Measurements from ENCODE around the gene EPB41L3. TPM values are rescaled to one million over a fixed set of nuclear protein-coding genes. Genes with fewer than 3 reads are reported as not detected.

Gene EPB41L3
- total RNA-seq, 1 experiment from 2014 or later: 2.7 TPM

DNA sequence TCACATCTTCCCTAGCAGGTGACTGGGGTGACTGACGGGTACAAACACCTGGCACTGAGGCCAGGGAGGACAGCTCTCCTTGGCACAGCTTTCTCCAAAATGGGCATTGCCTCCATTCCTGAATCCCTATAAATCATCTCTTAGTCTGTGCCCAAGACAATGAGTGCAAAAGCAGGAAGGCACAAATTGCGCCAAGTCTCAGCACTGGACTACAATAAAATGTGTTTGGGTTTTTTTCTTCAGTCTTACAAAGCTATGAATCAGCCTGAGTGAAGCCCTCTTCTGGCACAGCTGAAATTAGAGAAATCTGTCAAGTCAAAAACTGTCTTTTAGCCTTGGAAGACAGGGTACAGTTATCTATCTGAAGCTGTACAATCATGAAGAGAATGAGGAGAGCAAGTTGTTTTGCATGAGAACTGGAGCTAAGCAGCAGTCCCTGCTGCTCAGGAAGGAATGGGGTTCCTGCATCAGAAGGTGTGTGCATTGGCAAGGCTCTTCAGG lies 90.8 kb downstream of the EPB41L3 start:
- DNase-seq (ENCODE audit: low read depth): no peak

DNA sequence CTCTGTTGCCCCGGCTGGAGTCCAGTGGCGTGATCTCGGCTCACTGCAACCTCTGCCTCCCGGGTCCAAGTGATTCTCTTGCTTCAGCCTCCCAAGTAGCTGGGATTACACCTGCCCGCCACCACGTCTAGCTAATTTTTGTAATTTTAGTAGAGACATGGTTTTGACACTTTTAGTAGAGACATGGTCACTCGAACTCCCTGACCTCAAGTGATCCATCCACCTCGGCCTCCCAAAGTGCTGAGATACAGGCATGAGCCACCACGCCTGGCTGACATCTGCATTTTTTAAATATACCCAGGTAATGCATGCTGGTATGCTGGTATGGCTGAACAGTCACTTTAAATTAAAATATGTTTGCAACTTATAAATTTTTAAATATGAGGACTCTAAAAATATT lies 91.9 kb downstream of the EPB41L3 start:
- DNase-seq (ENCODE audit: low read depth): no peak

DNA sequence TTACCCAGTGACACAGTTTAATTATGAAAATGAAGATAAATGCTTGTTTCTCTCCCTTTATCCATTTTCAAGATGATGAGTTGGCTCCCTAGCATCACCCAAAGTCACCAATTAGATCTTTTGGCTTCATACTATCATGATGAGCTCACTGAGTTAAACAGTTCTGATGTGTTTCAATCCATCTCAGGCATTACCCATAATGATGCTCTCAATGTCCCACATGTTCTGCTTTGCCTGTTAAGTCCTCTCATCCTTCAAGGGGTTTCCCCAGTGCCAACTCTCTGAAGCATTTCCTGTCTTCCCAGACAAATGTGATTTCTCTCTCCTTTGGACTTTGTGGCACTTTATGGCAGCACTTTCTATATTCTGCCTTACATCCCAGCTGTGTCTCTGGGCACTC lies 92.6 kb downstream of the EPB41L3 start:
- no peak for DNase-seq (ENCODE audit: low read depth)

DNA sequence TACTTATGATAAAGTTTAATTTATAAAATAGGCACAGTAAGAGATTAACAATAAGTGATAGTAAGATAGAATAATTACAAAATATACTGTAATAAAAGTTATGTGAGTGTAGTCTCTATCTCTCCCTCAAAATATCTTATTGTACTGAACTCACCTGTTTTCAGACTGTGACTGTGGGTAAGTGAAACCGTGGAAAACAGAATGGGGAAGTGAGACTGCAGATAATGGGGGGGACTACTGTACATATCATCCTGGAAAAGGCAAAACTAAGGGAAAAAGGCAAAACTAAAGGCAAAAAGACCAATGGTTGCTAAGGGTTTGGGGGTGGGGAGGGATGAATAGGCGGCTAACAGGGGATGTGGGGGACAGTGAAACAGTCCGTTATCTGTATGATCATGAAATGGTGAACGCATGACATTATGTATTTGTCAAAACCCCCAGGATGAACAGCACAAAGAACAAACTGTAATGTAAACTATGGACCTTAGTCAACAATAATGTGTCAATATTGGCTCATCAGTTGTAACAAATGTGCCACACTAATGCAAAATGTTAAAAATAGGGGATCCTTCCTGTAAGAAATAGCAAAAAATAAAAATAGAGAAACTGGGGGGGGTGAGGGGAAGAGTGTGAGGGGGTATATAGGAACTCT lies 93.8 kb downstream of the EPB41L3 start:
- DNase-seq (ENCODE audit: low read depth): no peak

DNA sequence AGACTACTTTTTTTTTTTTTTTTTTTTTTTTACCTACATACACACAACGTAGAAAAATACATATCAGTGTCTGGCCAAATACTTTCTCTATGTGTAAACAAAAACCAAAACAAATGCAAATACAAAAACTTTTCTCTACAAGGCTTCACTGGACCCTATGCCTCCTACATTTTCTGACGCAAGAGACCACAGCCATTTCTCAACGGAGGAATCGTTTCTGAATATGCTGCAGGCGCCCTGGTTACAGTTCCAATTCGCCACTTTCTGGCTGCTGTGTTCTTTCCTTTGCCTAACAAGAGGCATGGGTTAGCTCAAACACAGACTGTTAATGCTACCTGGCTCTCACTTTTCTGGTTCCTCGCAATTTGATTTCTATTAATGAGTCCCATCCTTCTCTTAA lies 96.4 kb downstream of the EPB41L3 start:
- DNase-seq (ENCODE audit: low read depth): no peak

DNA sequence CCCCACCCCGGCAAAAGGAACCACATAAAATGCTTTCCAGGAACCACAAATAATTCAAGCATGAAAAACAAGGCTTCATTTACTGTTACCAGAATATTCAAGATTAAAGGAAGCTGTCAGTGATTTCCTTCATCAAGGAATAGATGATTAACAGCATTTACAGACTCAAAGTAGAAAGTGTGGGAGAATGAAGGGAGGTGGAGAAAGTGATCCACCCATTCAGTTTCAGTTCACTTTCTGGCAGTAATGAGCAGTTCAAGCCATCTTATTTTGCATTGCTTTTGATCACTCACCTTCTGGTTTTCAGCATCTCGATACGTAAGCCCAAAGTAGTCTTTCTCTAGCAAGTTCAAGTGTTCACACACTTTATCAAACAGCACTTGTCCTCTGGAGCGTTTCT lies 99.0 kb downstream of the EPB41L3 start:
- no peak for DNase-seq (ENCODE audit: low read depth)

DNA sequence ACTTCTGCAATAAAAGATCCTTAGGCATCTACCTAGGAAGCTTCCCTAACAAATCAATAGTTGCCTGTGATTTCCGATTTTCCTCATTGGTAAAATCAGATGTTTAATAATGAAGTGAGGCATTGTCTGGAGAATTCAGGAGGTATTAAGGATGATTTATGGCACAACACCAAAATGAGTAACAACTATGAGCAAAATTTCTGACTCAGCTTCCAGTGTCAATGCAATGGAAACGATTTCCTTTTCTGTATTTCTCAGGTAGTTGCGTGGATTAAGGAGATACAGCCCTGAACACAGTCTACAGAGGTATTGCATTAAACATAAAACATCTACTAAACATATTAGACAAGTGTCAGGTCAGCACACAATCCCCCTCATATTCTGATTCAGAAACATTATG lies 99.5 kb downstream of the EPB41L3 start:
- no peak for DNase-seq (ENCODE audit: low read depth)

DNA sequence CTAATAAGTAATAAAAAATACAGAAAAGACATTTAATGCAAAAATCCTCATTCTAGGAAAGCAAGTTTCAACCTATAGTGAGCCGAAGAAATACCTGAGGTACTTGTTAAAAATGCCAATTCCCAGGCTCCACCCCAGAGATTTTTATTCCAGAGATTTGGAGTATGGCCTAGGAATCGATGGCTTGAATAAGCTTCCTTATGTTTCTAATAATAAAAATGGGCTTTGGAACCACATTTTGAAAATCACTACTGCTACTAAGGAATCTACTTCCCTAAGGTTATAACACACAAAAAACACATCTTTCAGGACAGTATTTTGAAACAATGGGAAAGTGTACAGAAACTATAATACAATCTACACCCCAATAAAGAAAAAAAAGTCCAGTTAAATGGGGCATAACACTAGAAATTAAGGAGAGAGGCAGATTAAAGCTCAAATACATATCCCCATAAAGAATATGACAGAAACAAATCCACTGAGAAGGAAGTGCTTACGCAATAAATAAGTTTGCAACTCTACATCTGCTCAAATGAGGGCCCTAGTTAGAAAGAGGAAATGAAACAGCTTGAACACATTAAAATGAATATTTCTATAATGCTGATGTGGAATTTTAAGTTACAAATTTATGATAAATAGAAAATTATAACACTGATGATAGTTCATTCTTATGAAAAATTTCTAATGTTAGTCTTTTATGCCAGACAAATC lies 103.7 kb downstream of the EPB41L3 start:
- no peak for DNase-seq (ENCODE audit: low read depth)

DNA sequence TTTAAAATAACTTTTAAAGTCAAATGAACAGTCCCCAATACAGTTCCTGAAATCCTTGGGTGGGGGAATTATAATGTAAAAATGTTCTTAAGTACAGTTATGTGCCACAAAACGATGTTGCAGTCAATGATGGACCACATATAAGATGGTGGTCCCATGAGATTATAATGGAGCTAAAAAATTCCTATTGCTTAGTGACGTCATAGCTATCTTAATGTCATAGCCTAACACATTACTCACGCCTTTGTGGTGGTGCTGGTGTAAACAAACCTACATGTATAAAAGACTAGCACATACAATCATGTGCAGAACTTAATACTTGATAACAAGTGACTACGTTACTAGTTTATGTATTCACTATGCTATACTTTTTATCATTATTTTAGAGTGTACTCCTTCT lies 109.4 kb downstream of the EPB41L3 start:
- no peak for DNase-seq (ENCODE audit: low read depth)

DNA sequence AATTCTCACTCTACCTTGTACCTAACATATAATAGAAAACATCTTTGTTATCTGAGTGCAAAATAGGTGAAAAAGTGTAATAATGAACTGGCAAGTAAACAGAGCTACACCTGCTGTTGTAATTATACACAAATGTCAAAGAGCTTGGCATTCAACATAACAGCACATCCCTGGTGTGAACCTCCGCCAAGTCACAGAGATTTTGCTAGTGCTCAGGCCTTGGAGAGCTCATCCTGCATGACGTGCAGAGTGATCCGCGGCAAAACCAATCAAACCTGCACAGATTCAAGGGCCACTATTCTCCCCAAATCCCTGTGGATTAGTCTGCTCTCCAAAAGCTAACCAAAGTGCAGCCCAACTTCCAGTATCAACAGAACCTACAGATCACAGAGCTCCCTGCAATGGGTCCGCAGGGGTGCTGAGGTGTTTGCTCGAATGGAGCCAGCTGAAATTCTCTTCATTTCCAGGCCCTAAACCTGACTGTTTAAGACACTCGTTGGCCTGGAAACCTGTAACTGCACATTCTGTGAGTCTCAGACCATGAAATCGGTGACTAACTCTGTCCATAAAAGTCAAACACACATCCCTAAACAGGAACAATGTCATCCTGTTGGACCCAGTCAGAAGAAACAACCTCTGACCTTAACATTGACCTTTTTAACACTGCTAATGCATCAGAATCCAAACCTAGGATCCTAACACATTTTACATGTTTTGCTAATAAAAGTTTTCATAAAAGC lies 111.8 kb downstream of the EPB41L3 start:
- DNase-seq (ENCODE audit: low read depth): peak; percentile 10

DNA sequence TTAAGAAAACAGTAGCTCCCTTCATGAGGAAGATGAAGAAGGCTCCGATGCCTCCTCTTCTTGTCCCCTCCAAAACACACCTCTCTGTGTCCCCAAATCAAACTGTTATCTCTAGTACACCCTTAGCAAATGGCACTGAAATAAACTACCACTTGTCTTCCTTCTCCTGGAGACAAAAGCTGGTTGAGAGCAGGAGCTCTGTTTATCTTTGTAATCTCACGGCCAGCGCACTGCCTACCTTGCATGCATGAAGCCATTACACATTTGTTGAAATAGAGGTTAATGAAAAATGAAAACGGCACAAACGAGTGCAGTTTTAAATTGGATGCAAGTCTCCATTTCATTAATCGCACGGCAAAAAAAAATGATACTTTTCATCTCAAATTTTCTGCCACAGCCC lies 113.7 kb downstream of the EPB41L3 start:
- DNase-seq (ENCODE audit: low read depth): no peak

DNA sequence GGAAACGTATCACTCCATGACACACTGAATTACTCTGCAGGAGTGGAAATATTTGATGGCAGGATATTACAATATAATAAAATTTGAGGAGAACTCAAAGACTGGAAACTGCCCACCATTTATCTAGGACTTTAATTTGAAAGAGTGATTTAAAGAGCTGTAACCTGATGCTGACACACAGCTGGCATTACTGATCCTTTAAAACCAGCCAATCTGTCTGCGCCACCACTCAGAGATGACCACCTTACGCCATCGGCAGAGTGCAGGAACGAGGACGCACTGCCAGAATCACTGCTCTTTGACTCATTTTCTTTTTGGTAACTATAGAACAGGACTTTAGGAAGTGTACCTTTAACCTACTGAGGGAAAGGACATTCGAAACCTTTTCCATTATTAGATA lies 114.1 kb downstream of the EPB41L3 start:
- DNase-seq (ENCODE audit: low read depth): no peak

DNA sequence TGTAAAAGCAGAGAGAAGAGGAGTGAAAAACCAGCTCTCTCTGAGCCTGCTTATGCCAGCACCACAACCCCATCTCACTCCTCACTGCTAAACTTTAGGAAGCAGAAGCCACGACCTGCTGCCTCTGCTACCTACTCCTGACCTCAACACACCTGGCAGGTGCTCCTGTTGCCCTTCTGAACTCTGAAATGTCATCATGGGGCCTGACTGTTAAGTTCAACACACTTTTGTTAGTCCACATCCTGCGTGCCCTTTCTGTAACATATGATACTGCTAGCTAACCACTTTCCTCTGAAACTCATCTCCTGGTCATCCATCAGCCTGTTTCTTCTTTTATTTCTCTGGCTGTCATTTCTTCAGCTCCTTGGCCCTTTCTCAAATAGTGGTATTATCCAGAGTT lies 118.1 kb downstream of the EPB41L3 start:
- DNase-seq (ENCODE audit: low read depth): no peak

DNA sequence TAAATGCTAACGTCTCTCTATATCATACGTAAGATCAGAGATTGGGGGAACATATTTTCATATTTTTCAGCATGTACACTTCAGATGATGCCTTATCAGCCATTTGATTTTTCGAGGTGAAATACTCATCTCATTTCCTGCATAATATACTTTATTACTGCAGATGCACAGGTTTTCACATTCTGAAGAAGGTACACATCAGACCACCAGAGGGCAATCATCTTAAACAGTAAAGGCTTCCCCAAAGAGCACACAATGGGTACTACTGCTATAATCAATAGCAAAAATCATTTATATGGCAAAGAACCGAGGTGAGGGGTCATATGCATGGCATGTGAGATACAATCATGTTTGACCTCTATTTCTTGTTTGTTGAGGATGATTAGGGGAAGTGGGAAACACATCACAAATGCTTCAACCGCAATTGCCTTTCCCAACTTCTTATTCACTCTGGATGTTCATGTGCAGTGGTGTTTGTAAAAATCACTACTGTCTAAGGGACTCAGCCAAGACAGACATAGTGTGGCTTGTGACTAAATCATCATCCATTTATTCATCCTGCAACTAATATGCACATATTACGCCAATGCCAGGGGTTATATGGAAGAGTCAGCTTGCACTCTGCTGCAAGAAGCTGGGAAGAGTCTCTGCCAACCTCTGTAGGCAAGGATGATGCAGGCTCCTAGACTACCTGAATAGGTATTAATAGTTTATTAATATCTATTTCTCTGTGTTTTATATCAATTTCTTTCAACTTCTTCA lies 118.7 kb downstream of the EPB41L3 start:
- peak; percentile 17 for DNase-seq (ENCODE audit: low read depth)

DNA sequence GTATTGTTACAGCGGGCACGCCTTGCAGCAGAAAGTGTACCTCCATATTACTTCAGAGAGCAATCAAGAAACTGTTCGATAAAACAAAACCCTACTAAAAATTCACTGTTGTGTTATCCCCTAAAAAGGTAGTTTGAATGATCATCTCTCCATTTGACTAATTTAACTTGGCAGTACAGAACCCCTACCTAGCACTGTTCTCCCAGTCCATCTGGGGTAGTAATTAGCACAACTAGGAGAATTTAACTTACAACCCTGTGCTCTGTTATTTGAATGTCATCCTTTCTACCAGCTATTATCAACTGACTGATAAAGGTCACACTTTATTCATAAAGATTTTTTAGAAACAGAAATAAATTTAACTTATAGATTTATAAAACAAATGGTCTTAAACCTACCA lies 121.2 kb downstream of the EPB41L3 start:
- DNase-seq (ENCODE audit: low read depth): no peak

DNA sequence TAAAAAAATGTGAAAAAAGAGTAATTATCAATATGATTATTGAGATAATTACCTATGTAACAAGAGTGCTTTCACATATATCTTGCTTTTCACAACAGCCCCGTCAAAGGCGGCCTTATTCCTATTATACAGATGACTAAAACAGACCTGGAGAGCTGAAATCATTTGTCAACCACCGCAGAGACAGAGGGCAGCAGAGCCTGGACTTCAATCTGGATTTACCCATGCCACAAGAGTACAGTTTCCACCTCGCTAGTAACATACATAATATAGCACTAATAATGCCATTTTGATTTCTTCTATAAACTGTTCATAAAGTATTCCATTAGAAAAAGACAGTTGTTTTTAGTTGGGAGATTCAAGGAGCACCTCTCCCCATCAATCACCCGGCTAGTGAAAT lies 121.8 kb downstream of the EPB41L3 start:
- no peak for DNase-seq (ENCODE audit: low read depth)

DNA sequence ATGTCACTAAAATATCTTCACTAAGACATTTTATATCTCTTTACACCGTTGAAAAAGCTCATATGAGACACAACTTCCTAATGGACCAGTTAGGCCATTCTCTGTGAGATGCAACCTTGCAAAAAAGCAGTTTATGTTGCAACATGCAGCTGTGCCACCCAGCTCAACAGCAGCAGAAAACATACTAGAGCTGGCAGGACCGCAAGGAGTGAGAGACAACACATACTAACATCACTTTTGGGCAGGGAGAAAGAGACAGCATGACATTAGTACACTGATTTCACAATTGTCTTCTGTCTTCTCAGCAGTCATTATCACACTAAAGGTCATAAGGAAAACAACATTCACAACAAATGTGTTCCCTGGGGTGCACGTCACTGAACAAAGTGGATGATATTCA lies 122.9 kb downstream of the EPB41L3 start:
- DNase-seq (ENCODE audit: low read depth): no peak

DNA sequence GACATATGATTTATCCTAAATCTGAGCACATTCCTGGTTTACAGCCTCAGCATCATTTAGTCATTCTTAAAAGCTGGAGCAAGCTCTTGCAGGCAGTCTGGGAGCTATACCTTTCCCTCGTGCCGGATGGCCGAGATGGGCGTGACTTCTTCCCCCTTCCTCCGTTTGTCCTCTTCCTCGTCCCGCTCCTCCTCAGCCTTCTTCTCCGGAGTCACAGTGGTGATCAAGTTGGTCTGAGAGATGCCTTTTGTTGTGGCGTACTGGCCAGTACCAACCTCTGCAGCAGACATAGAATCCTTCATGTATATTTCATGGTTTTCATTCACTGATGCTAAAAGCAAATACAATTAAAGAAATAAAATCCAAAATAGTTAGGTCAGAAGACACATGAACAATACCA lies 124.2 kb downstream of the EPB41L3 start:
- no peak for DNase-seq (ENCODE audit: low read depth)

DNA sequence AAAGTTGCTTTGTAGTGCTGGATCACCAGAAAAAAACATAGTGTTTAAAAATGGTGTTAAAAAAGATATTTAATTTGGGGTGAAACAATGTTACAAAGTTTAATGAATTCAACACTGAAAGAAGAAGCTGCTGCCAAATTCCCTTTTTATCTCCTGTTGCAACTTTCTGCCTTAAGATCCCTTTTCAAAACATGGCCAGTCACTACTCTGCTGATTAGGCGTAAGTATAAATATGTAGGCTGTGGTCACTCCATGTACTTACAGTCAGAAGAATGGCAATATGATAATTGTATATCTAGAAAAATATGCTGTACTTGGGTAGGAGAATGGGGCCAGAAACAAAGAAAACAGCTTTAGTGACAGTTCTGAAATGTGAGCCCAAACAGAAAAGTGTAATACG lies 124.8 kb downstream of the EPB41L3 start:
- no peak for DNase-seq (ENCODE audit: low read depth)

DNA sequence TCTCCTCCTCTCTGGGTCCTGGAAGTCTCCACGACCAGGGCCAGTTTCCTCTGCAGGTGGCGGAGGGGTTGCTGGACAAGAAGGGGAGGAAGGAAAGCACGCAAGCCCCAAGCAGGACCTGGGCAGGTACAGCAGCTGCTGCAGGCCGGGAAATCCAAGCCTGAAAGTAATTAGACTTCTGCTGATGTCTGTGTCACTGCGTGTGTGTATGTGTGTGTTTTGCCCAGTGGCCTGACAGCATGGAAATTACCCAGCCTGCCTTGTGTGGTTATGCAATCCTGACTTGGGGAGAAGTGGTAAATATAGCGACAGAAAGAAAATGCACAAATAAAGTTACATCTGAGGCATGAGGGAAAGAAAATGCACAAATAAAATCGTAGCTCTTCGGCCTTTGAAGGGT lies 126.5 kb downstream of the EPB41L3 start:
- peak; percentile 2 for DNase-seq (ENCODE audit: low read depth)

DNA sequence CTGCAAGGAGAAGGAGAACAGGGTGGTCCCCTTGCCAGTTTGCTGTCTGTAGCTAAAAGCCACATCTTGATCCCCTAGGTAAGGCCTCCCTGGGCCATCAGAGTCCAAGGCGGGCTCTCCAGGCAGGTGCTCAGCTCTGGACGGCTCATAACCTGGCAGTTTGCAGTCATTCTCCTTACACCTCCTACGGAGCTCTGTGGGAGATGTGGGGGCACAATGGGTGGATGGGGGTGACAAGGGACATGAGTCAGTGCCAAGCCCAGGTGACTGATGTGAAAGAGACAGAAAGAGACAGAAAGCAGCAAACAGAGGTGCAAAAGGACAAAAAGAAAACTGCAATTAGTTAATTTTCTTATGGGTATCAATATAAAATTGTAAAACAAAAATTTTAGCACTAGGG lies 127.7 kb downstream of the EPB41L3 start:
- DNase-seq (ENCODE audit: low read depth): no peak

DNA sequence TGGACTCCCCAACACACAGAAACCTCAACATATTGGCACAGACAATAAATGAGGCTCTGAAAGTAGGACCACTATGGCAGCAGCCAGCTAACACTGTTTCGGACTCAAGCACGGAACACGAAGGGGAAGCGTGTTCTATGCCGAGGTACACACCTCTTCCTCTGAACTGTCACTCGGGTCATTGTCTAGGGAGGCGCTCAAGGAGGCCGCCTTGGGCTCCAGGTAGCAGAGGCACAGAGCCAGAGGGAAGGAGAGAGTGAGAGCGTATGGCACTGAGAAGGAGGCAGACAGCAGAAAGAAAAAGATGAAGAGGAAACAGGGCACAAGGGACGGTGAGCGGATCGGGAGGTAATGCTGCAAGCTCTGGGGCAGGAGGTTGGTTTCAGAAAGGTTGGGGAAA lies 128.1 kb downstream of the EPB41L3 start:
- DNase-seq (ENCODE audit: low read depth): no peak
